Measurements from ENCODE around the gene RNF8.

The RNF8 gene

GRCh38 chr6:37359039-37359438 lies 5.3 kb downstream of the RNF8 start:
- no peaks in the 10 kb centered on the region for H3K27me3 ChIP-seq (ENCODE audit: insufficient read depth, poor library complexity, severe bottlenecking)
- H3K4me3 ChIP-seq (replicated peaks; ENCODE audit: insufficient read depth, low read length): no peak overlapping the region
- DNase-seq (ENCODE audit: low read depth in 1 of 2, low spot score in 1 of 2): no peak
- TF ChIP-seq SPI1 (IDR thresholded peaks at IDR 0.05; ENCODE audit: borderline replicate concordance, low read depth) (no peak), POLR2AphosphoS5 (IDR thresholded peaks at IDR 0.05; ENCODE audit: low read depth) (no peak), GABPA (IDR thresholded peaks at IDR 0.05; ENCODE audit: low read depth) (no peak), CTCF (IDR thresholded peaks at IDR 0.05; ENCODE audit: insufficient read depth, low read length) (no peak)
- TF ChIP-seq, protein P1, sequence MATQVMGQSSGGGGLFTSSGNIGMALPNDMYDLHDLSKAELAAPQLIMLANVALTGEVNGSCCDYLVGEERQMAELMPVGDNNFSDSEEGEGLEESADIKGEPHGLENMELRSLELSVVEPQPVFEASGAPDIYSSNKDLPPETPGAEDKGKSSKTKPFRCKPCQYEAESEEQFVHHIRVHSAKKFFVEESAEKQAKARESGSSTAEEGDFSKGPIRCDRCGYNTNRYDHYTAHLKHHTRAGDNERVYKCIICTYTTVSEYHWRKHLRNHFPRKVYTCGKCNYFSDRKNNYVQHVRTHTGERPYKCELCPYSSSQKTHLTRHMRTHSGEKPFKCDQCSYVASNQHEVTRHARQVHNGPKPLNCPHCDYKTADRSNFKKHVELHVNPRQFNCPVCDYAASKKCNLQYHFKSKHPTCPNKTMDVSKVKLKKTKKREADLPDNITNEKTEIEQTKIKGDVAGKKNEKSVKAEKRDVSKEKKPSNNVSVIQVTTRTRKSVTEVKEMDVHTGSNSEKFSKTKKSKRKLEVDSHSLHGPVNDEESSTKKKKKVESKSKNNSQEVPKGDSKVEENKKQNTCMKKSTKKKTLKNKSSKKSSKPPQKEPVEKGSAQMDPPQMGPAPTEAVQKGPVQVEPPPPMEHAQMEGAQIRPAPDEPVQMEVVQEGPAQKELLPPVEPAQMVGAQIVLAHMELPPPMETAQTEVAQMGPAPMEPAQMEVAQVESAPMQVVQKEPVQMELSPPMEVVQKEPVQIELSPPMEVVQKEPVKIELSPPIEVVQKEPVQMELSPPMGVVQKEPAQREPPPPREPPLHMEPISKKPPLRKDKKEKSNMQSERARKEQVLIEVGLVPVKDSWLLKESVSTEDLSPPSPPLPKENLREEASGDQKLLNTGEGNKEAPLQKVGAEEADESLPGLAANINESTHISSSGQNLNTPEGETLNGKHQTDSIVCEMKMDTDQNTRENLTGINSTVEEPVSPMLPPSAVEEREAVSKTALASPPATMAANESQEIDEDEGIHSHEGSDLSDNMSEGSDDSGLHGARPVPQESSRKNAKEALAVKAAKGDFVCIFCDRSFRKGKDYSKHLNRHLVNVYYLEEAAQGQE (IDR thresholded peaks at IDR 0.05; ENCODE audit: insufficient replicate concordance, low read depth): no peak
- H3K27ac ChIP-seq (replicated peaks): no peak overlapping the region

GRCh38 chr6:37362101-37362828 lies 8.5 kb downstream of the RNF8 start:
- TF ChIP-seq, protein P1 (IDR thresholded peaks at IDR 0.05; ENCODE audit: insufficient replicate concordance, low read depth): no peak
- TF ChIP-seq CTCF (IDR thresholded peaks at IDR 0.05; ENCODE audit: insufficient read depth, low read length) (no peak), SPI1 (IDR thresholded peaks at IDR 0.05; ENCODE audit: borderline replicate concordance, low read depth) (no peak), GABPA (IDR thresholded peaks at IDR 0.05; ENCODE audit: low read depth) (no peak), POLR2AphosphoS5 (IDR thresholded peaks at IDR 0.05; ENCODE audit: low read depth) (no peak)
- no peak overlapping the region for H3K27ac ChIP-seq (replicated peaks)

GRCh38 chr6:37365791-37366190 lies 12.0 kb downstream of the RNF8 start:
- TF ChIP-seq CTCF (IDR thresholded peaks at IDR 0.05; ENCODE audit: insufficient read depth, low read length): no peak
- TF ChIP-seq POLR2AphosphoS5 (IDR thresholded peaks at IDR 0.05; ENCODE audit: low read depth): no peak
- DNase-seq (ENCODE audit: low read depth in 1 of 2, low spot score in 1 of 2): no peak
- H3K27me3 ChIP-seq (ENCODE audit: insufficient read depth, poor library complexity, severe bottlenecking): no peaks in the 10 kb centered on the region
- no peak overlapping the region for H3K4me3 ChIP-seq (replicated peaks; ENCODE audit: insufficient read depth, low read length)
- H3K27ac ChIP-seq (replicated peaks): no peak overlapping the region

More at GRCh38 chr6:37362101-37362828, 8.5 kb downstream of the RNF8 start:
- DNase-seq (ENCODE audit: low read depth in 1 of 2, low spot score in 1 of 2): no peak
- no peaks in the 10 kb centered on the region for H3K27me3 ChIP-seq (ENCODE audit: insufficient read depth, poor library complexity, severe bottlenecking)
- no peak overlapping the region for H3K4me3 ChIP-seq (replicated peaks; ENCODE audit: insufficient read depth, low read length)

GRCh38 chr6:37366910-37367309 lies 13.1 kb downstream of the RNF8 start:
- TF ChIP-seq SPI1 (IDR thresholded peaks at IDR 0.05; ENCODE audit: borderline replicate concordance, low read depth) (no peak), POLR2AphosphoS5 (IDR thresholded peaks at IDR 0.05; ENCODE audit: low read depth) (no peak), GABPA (IDR thresholded peaks at IDR 0.05; ENCODE audit: low read depth) (no peak), CTCF (IDR thresholded peaks at IDR 0.05; ENCODE audit: insufficient read depth, low read length) (no peak)
- TF ChIP-seq, protein P1 (IDR thresholded peaks at IDR 0.05; ENCODE audit: insufficient replicate concordance, low read depth): no peak
- no peak for DNase-seq (ENCODE audit: low read depth in 1 of 2, low spot score in 1 of 2)
- no peak overlapping the region for H3K4me3 ChIP-seq (replicated peaks; ENCODE audit: insufficient read depth, low read length)
- H3K27ac ChIP-seq (replicated peaks): no peak overlapping the region
- no peaks in the 10 kb centered on the region for H3K27me3 ChIP-seq (ENCODE audit: insufficient read depth, poor library complexity, severe bottlenecking)
